Fibroblast of peridontal ligament (primary cell): ENCODE results near the gene GPR78.
"Not testable (repeated sequence)": the region's sequence is repeated elsewhere in the genome, so short reads cannot be mapped to it uniquely, and the experiment has no call there.

Source experiments
- DNase-seq: peaks from one replicate; pipeline ENCODE4 v3.0.0-alpha.2; 2010; ENCODE audit errors: extremely low read depth

The GPR78 gene

DNA sequence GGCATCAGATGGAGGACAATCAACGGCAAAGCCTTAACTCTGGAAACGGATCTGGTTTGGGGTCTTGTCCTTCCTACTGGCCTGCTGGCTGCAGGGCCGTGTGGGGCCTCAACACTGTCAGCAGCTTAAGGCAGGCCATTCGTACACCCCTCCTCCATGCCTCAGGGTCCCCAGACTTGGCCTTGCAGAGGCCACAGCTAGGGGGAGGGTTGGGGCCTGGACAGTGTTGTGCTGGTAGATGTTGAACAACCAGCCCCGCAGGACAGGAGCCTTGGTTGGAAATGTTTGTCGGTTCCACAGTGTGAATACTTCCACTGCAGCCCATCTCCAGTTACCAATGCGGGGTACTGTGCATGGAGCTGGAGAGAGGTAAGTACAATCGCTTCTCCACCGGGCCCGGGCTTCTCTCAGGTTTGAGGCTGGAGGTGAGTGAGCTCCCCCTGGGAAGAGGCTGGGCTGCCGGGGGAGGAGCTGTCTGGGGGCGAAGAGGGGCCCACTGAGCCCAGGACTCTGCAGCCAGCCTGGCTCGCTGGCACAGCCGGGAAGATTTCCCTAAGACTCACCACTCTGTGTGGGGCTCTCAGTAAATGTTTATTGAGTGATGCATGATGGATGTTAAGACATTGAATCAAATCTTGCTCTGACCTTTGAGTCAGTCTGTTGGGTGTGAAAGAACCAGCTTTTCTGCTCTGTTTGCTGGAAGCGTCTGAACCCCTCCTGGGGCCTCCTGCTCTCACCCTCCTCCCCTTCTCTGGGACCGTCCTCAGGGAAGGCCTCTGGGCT is 19.7 kb upstream of the GPR78 start:
- peak; percentile 34 for DNase-seq

- DNase-seq = no peak
Observed at GRCh38 chr4:8564595-8564994, 15.6 kb upstream of the GPR78 start.

- DNase-seq = peak; percentile 27
Observed at GRCh38 chr4:8568068-8568668, 12.0 kb upstream of the GPR78 start.

DNA sequence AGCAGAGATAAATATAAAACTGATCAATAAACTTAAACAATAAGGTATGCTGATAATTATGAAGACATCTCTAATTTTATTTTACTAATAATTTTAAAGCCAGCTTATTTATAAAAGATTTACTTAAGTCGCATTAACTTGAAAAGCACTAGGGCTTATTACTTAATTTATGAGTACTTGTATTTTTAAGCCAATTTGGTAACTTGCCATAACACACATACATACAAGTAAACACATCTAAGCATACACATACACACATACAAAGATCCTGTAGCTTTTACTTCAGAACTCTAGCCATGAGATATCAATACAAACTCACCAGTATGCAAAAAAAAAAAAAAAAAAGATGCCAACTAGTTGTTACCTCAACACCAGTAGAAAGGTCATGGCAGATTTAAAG is 10.0 kb upstream of the GPR78 start:
- no peak for DNase-seq

DNA sequence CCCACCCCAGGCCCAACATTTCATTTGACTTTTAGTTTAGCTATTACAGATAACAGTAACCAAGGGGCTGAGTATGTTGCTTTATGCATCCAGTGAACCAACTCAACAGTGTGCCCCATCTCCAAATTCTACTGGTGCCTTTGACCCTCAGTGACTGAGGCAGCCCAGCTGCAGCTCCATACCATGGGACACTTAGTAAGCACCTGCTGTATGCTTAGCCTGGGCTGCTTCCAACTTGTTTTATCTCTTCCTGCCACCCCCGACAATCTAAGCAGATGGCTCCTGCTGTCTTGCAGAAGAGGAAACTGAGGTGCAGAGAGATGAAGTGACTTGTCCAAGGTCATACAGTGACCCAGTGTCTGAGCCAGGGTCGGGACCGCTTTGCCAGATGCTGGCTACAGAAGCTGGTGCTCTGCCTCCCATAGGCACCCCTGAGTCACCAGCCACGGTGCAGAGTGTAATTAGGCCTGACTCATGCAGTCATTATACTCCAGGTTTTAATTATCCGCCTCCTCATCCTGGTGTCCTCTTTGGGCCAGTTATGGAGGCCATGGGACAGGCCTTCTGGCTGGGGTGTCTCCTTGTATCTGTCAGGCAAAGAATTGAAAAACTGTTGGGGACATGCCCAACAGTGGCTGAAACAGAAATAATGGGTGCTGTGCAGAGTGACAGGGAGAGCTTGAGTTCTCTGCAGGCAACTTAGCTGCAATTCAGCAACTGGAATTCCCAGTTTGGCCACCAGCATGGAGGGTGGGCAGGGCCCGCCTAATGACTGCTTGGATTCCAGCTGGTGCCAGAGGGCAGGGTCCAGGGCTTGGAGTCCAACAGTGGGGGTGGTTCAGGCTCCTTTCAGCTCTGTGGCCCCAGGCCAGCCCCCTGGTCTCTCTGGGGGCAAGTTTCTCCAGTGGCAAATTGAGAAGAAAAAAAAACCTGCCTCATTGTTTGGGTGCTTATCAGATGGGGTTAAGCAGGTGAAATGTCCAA is 8.2 kb upstream of the GPR78 start:
- DNase-seq = no peak

GRCh38 chr4:8573266-8573665 is 6.9 kb upstream of the GPR78 start:
- no peak for DNase-seq

GRCh38 chr4:8574796-8575370 is 5.3 kb upstream of the GPR78 start:
- no peak for DNase-seq

GRCh38 chr4:8575457-8575856 is 4.7 kb upstream of the GPR78 start:
- no peak for DNase-seq

- not testable (repeated sequence) for DNase-seq
Observed at GRCh38 chr4:8576591-8576990, 3.6 kb upstream of the GPR78 start.

- no peak for DNase-seq
Observed at GRCh38 chr4:8577046-8577445, 3.1 kb upstream of the GPR78 start.

GRCh38 chr4:8577972-8578371 is 2.2 kb upstream of the GPR78 start:
- no peak for DNase-seq

DNA sequence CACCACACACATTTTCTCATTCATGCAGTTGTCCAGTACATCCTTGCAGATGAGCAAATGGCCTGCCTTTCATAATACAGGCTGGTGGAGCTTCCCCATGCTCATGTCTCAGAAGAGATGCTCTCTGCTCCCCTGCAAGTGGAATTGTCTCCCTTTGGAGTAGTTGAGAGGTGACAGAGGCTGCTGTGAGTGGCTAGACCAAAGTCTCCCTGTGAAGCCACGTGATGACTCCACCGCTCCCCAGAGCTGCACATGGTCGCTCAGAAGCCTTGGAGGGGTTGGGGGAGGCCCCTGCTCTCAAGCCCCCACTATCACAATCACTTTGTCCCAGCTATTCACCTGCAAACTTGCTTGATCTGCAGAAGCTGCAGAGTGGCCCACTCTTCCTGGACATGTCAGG is 1.5 kb upstream of the GPR78 start:
- no peak for DNase-seq

GRCh38 chr4:8579526-8580320 is 469 bp upstream of the GPR78 start:
- no peak for DNase-seq

GRCh38 chr4:8581094-8581861 is 1.1 kb downstream of the GPR78 start:
- DNase-seq = no peak

GRCh38 chr4:8582016-8582415 is 1.8 kb downstream of the GPR78 start:
- DNase-seq = no peak

DNA sequence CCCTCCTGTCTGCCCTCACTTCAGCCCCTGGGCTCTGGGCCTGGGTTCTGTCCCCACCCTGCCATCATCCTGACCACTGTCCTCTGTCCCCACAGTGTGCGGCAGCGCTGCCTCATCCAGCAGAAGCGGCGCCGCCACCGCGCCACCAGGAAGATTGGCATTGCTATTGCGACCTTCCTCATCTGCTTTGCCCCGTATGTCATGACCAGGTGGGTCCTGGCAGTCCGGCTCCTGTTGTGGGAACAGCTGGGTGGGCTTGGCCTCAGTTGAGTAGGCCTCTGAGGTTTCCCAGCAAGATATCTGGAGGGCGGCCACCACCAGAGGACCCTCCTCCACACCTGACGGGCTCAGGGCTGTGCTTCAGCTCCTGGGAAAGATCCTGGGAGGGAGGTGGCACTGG is 2.2 kb downstream of the GPR78 start:
- DNase-seq = no peak

GRCh38 chr4:8582941-8583654 is 2.9 kb downstream of the GPR78 start:
- DNase-seq = no peak

- no peak for DNase-seq
Observed at GRCh38 chr4:8583655-8584025, 3.4 kb downstream of the GPR78 start.

DNA sequence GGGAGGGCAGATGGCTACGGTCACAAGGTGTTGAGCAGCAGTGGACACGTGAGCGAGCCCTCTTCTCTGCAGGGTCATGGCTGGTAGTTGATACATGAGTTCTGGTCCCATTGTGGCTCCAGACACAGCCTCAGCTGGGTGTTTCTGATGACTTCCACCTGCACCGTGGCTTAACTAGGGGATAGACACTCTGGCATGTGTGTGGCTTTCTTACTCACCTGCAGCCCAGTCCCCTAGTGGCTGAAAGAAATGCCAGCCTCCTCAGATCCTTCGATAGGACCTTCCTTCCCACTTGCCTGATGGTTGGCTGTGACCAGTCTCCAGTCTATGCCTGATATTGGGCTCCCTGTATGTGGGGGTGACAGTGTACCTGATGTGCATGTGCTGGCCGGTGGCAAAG is 5.0 kb downstream of the GPR78 start:
- DNase-seq = no peak

GRCh38 chr4:8585721-8586212 is 5.6 kb downstream of the GPR78 start:
- DNase-seq = no peak
